Suprapubic skin (tissue), 4 donors: ENCODE results near the gene LENEP. TPM values are rescaled to one million over a fixed set of nuclear protein-coding genes. Genes with fewer than 3 reads are reported as not detected.

ENCODE experiments used
- DNase-seq, 2 donors: peaks; one replicate each; pipeline ENCODE4 v3.0.0-alpha.2; 2019; ENCODE audit warnings: low spot score in 2 of 2
- H3K27ac ChIP-seq: fragments of 200-600 bp; sonication (generic); one replicate; pipeline ENCODE4 v1.5.1; 2019
- H3K27me3 ChIP-seq: fragments of 200-600 bp; sonication (generic); one replicate; pipeline ENCODE4 v1.5.1; 2019
- H3K36me3 ChIP-seq: fragments of 200-600 bp; sonication (generic); one replicate; pipeline ENCODE4 v1.5.1; 2019
- H3K4me1 ChIP-seq: fragments of 200-600 bp; sonication (generic); one replicate; pipeline ENCODE4 v1.5.1; 2019
- H3K4me3 ChIP-seq: fragments of 200-600 bp; sonication (generic); one replicate; pipeline ENCODE4 v1.5.1; 2019; ENCODE audit warnings: mild to moderate bottlenecking
- H3K9me3 ChIP-seq: fragments of 200-600 bp; sonication (generic); one replicate; pipeline ENCODE4 v1.5.1; 2019
- EP300 ChIP-seq: sonication (generic); formaldehyde crosslinking; IDR thresholded peaks from one replicate; pipeline ENCODE4 v1.6.1; 2017; ENCODE audit warnings: antibody characterized with exemption
- POLR2A ChIP-seq, 2 donors: fragments of 450-650 bp; IDR thresholded peaks; one replicate each; pipeline ENCODE4 v1.6.1; 2017; ENCODE audit warnings: antibody characterized with exemption in 2 of 2, mild to moderate bottlenecking in 2 of 2, moderate library complexity in 2 of 2
- POLR2AphosphoS5 ChIP-seq, 3 donors: sonication (generic); formaldehyde crosslinking; IDR thresholded peaks; one replicate each; pipeline ENCODE4 v1.6.1; 2017; ENCODE audit warnings: antibody characterized with exemption in 3 of 3
- WGBS: methylation state at CpG from one replicate; pipeline ENCODE4 v1.1.5; 2018; 5-methylcytosine and 5-hydroxymethylcytosine counted together
- total RNA-seq, 4 donors: library from RNA; depleted of rRNA; stranded (reverse); fragments of >200 nt; gene quantifications; one replicate each; pipeline ENCODE4 v1.1.0, GENCODE V29; 2016
- TF ChIP-seq, protein P1 (sequence below), 2 donors: fragments of 200-600 bp in 1 of 2; fragments of 450-650 bp in 1 of 2; sonication (generic) in 1 of 2; IDR thresholded peaks; one replicate each; pipeline ENCODE4 v1.5.1; 2016 to 2019; ENCODE audit warnings: antibody characterized with exemption in 2 of 2, mild to moderate bottlenecking in 1 of 2, moderate library complexity in 1 of 2

LENEP gene
- total RNA-seq, 4 donors from 2014 or later = 3.0 TPM; not detected in 3

DNA sequence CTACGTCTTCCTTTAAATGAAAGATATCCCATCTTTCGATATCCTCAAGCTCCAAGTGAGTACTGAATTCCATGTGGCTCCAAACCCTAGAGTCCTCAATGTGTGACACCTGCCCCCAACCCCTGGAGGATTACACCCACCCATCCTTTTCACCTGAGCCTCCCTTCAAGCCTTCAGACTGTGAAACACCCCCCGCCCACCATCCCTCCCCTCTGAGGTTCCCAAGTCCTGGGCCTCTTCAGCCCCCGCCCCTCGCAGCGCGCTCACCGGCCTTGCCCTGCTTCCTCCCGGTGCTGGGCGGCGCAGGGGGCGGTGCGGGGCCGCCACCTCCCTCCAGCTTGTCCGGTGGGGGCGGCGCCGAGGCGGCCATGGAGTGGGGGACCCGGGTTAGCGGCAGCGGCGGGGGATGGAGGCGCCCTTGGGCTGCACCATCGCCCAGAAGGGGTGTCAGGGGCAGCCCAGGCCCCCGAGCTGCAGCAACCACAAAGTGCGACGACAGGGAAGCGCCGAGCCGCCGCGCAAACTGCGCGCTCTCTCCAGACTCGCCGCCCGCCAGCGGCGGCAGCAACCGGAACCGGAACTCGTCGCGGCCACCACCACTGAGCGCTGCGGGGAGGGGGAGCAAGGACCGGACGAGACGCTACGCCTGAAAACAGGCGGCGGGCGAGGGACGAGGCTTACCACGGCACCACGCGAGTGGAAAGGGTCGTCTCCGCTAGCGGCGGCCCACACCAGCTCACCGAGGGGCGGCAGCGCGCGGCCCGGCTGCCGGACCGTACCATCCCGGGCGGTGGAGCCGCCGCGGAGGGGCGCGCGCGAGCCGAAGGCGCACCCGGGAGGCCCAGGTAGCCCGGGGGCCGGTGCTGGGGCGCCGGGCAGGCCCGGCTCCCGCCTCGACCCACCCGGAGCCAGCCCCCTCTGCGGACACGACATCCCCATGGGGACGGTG is 31.9 kb upstream of the LENEP start, which contains the start of gene PYGO2:
TSS of gene PYGO2 (minus strand) at position 576 of the 949 bp plus-strand sequence. CDS start at position 370, 206 bp downstream.
- Histone ChIP-seq H3K4me3 (peak within 1 kb of the TSS; percentile 90), H3K9me3 (no peaks in the 10 kb centered on the region), H3K27ac (peak within 1 kb of the TSS; percentile 99), H3K4me1 (peaks cover 50% of the 10 kb centered on the region), H3K36me3 (peaks cover 55% of the 10 kb centered on the region), H3K27me3 (no peaks in the 10 kb centered on the region)
- under 1% methylated on average over 23 of the region's 93 CpGs for WGBS
- TF ChIP-seq EP300 (no peak), POLR2AphosphoS5 (IDR thresholded peaks at IDR 0.05) (peak in 2 of 3 donors; percentile 54 to 76), POLR2A (IDR thresholded peaks at IDR 0.05) (peak in 1 of 2 donors; percentile 29)
- TF ChIP-seq, protein P1, sequence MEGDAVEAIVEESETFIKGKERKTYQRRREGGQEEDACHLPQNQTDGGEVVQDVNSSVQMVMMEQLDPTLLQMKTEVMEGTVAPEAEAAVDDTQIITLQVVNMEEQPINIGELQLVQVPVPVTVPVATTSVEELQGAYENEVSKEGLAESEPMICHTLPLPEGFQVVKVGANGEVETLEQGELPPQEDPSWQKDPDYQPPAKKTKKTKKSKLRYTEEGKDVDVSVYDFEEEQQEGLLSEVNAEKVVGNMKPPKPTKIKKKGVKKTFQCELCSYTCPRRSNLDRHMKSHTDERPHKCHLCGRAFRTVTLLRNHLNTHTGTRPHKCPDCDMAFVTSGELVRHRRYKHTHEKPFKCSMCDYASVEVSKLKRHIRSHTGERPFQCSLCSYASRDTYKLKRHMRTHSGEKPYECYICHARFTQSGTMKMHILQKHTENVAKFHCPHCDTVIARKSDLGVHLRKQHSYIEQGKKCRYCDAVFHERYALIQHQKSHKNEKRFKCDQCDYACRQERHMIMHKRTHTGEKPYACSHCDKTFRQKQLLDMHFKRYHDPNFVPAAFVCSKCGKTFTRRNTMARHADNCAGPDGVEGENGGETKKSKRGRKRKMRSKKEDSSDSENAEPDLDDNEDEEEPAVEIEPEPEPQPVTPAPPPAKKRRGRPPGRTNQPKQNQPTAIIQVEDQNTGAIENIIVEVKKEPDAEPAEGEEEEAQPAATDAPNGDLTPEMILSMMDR (IDR thresholded peaks at IDR 0.05) = peak; percentile 36 to 71
- DNase-seq = peak; percentile 88

DNA sequence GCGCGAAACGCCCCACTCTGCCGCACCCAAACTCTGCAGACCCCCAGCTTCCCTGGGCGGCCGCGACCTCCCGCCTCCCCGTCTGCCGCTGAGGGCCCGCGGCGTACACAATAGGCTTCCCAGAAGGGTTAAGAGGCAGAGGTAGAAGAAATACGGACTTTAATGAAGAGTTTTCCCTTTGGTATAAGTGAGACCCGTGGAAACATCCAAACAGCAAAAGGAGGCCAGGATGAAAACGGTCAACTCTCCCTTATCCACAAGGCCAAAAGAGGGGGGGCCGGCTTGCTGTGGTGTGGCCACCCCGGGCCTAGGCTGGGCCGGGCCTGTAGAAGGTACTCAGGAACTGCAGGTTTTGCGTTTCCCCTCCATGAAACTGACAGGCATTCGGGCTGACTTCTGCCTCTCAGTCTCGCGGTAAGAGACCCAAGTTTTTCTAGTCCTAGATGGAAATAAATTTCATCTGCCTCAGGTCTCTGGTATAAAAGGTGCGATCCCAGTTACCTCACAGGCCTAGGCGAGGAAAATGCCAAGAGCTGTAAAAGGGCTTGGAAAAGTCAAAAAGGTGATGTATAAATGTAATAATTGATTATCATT is 31.1 kb upstream of the LENEP start:
- H3K4me3 ChIP-seq = peak overlapping the region; percentile 90
- TF ChIP-seq, protein P1 (IDR thresholded peaks at IDR 0.05) = no peak
- no peak for TF ChIP-seq POLR2A (IDR thresholded peaks at IDR 0.05)
- TF ChIP-seq POLR2AphosphoS5 (IDR thresholded peaks at IDR 0.05) = no peak
- TF ChIP-seq EP300 = no peak
- H3K27me3 ChIP-seq = no peaks in the 10 kb centered on the region
- 6% methylated on average over 11 of the region's 25 CpGs for WGBS
- peaks cover 42% of the 10 kb centered on the region for H3K4me1 ChIP-seq
- H3K27ac ChIP-seq = peak overlapping the region; percentile 99
- no peaks in the 10 kb centered on the region for H3K9me3 ChIP-seq
- H3K36me3 ChIP-seq = peaks cover 62% of the 10 kb centered on the region
- no peak for DNase-seq

DNA sequence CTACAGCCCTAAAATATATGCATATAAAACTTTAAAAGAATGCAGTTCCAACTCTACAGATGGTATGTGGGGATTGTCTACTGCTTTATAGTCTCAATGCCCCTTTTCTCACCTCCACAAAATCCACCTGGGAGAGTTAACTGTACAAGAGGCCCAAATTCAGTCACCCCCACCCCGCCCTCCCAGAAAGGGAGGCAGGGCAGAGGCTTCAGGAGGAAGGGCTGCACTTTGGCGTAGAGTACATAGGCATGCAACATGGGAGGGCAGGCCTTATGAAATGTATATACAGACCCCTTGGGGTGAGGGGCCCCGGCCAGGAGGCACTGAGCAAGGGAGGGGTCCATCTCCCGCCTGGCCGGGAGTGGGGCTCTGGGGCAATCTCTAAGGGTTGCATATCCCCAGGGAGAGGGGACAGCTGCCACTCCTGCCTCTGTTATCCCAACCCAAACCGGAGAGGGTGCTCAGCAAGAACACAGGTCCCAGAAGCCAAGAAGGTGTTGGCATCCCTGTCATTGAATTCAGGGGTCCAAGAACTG is 30.5 kb upstream of the LENEP start:
- peak overlapping the region; percentile 99 for H3K27ac ChIP-seq
- no peaks in the 10 kb centered on the region for H3K9me3 ChIP-seq
- 43% methylated on average over 6 of the region's 6 CpGs for WGBS
- TF ChIP-seq EP300 (no peak), POLR2AphosphoS5 (IDR thresholded peaks at IDR 0.05) (no peak), POLR2A (IDR thresholded peaks at IDR 0.05) (no peak)
- TF ChIP-seq, protein P1 (IDR thresholded peaks at IDR 0.05) = no peak
- peak overlapping the region; percentile 90 for H3K4me3 ChIP-seq
- no peaks in the 10 kb centered on the region for H3K27me3 ChIP-seq
- H3K36me3 ChIP-seq = peaks cover 68% of the 10 kb centered on the region
- DNase-seq = no peak
- peaks cover 41% of the 10 kb centered on the region for H3K4me1 ChIP-seq

DNA sequence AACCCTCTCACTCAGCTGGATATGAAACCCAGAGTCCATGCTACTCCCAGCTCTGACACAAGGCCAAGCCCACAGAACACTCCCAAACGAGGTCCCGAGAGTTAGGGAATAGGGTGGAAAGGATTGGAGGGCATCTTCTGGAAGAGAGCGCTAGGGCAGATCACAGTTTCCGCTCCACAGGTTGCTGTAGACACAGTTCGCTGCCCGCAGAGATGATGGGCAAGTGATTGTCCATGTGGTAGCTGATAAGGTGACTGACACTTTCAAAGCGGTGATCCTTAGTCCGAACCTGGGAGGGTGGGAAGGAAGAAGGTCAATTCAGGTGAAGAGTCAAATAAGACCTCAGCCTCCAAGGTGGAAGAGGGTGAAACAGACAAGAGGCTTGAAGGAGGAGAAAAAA is 29.7 kb upstream of the LENEP start:
- no peaks in the 10 kb centered on the region for H3K9me3 ChIP-seq
- peaks cover 46% of the 10 kb centered on the region for H3K4me1 ChIP-seq
- H3K36me3 ChIP-seq = peaks cover 72% of the 10 kb centered on the region
- TF ChIP-seq POLR2A (IDR thresholded peaks at IDR 0.05) (no peak), POLR2AphosphoS5 (IDR thresholded peaks at IDR 0.05) (no peak)
- H3K27ac ChIP-seq = no peak overlapping the region
- DNase-seq = no peak
- H3K27me3 ChIP-seq = no peaks in the 10 kb centered on the region
- H3K4me3 ChIP-seq = no peak overlapping the region
- WGBS = 82% methylated on average over 8 of the region's 8 CpGs

DNA sequence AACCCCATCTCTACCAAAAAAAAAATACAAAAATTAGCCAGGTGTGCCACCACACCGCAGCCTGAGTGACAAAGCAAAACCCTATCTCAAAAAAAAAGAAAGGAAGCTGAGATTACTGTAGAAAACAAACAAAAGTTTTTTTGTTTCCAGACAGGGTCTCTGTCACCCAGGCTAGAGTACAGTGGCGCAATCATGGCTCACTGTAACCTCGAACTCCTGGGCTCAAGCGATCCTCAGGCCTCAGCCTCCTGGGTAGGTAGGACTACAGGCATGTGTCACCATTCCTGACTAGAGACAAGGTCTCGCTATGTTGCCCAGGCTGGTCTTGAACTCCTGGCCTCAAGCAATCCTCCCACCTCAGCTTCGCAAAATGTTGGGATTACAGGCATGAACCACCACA is 29.0 kb upstream of the LENEP start:
- Histone ChIP-seq H3K4me3 (no peak overlapping the region), H3K27ac (no peak overlapping the region), H3K27me3 (no peaks in the 10 kb centered on the region), H3K9me3 (no peaks in the 10 kb centered on the region), H3K36me3 (peaks cover 66% of the 10 kb centered on the region), H3K4me1 (peaks cover 53% of the 10 kb centered on the region)
- TF ChIP-seq POLR2A (IDR thresholded peaks at IDR 0.05) = no peak
- no peak for TF ChIP-seq POLR2AphosphoS5 (IDR thresholded peaks at IDR 0.05)
- TF ChIP-seq, protein P1 (IDR thresholded peaks at IDR 0.05) = no peak
- no peak for TF ChIP-seq EP300
- DNase-seq = no peak
- 77% methylated on average over 6 of the region's 6 CpGs for WGBS
